Right lobe of liver (tissue), 4 donors: ENCODE measurements around the gene TEX19.

Source experiments
- POLR2A ChIP-seq: fragments of 450-650 bp; IDR thresholded peaks from one replicate; pipeline ENCODE4 v1.6.1; 2017; ENCODE audit warnings: antibody characterized with exemption, mild to moderate bottlenecking
- TF ChIP-seq, protein P1 (sequence below), 4 donors: fragments of 200-600 bp in 3 of 4; fragments of 450-650 bp in 1 of 4; IDR thresholded peaks; one replicate each; pipeline versions ENCODE4 v1.5.1 to v1.8.0; 2016 to 2022; ENCODE audit warnings: antibody characterized with exemption in 4 of 4, mild to moderate bottlenecking in 2 of 4
- donor health status: DM: no; HTN: no; CAD: no.
- donor health status: DM: no; HTN: no; CAD: no.
- donor health status: DM: no; HTN: yes; CAD: no.

DNA sequence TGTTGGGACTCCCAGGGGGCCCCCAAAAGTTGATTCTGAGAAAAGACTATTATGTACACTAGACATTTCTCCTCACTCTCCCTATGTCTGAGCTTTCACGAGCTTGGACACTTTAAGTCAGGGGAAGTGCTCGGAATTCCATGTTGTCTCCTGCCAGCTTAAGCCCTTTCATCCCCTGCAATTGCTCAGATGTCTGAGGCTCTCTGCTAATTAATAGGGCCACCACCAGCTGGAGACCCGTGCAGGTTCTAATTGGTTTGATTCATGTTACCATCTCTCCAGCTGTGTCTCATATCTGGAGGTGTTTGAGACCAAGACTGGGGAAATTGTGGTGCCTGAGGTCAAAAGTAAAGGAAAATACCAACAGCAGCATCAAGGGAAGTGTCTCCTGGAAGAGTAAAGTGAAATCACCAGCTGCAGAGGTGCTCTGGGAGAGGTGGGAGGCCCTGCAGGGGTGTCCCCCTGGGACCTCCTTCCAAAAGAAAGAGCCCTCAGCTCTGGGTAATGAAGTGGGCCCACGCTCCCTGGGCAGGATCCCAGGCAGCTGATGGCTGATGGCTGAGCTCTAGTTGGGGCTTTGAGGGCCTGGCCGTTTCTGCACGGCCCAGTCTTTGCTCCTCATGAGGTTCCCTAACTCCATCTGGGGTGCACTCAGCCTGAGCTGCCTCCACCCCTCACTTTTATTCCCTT is 6.7 kb downstream of the TEX19 start:
- TF ChIP-seq, protein P1, sequence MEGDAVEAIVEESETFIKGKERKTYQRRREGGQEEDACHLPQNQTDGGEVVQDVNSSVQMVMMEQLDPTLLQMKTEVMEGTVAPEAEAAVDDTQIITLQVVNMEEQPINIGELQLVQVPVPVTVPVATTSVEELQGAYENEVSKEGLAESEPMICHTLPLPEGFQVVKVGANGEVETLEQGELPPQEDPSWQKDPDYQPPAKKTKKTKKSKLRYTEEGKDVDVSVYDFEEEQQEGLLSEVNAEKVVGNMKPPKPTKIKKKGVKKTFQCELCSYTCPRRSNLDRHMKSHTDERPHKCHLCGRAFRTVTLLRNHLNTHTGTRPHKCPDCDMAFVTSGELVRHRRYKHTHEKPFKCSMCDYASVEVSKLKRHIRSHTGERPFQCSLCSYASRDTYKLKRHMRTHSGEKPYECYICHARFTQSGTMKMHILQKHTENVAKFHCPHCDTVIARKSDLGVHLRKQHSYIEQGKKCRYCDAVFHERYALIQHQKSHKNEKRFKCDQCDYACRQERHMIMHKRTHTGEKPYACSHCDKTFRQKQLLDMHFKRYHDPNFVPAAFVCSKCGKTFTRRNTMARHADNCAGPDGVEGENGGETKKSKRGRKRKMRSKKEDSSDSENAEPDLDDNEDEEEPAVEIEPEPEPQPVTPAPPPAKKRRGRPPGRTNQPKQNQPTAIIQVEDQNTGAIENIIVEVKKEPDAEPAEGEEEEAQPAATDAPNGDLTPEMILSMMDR (IDR thresholded peaks at IDR 0.05) = no peak
- no peak for TF ChIP-seq POLR2A
